K562 (cell line): ENCODE results near the gene YPEL2. TPM values are rescaled to one million over a fixed set of nuclear protein-coding genes. Genes with fewer than 3 reads are reported as not detected.

Source experiments
- JUND ChIP-seq, 2 experiments: IDR thresholded peaks; 2 replicates in 1 of 2; 3 replicates in 1 of 2; pipeline ENCODE4 v1.6.1; 2011; ENCODE audit warnings: borderline replicate concordance in 2 of 2, low read depth in 2 of 2, low read length in 2 of 2, improper control_type of control experiment in 1 of 2, missing biosample characterization in 1 of 2, missing genetic modification characterization in 1 of 2, missing genetic modification reagents in 1 of 2
- MTA2 ChIP-seq: fragments of 450-650 bp; IDR thresholded peaks from 2 replicates; pipeline ENCODE4 v1.6.1; 2016; ENCODE audit warnings: low read depth
- RERE ChIP-seq: sonication (generic); formaldehyde crosslinking; IDR thresholded peaks from 2 replicates; pipeline ENCODE4 v1.8.0; 2023; ENCODE audit warnings: missing genetic modification reagents, mild to moderate bottlenecking, borderline replicate concordance
- SMARCC2 ChIP-seq: fragments of 450-650 bp; IDR thresholded peaks from 2 replicates; pipeline ENCODE4 v1.6.1; 2017; ENCODE audit warnings: antibody characterized with exemption, moderate library complexity, mild to moderate bottlenecking, low read depth
- TEAD4 ChIP-seq, 2 experiments: sonication (generic) in 1 of 2; formaldehyde crosslinking in 1 of 2; IDR thresholded peaks; 2 replicates each; pipeline versions ENCODE4 v1.6.1 to v1.8.0; 2012 to 2022; ENCODE audit warnings: borderline replicate concordance in 1 of 2, inconsistent platforms in 1 of 2, low read length in 1 of 2, mild to moderate bottlenecking in 1 of 2, missing genetic modification reagents in 1 of 2
- polyA plus RNA-seq, 8 experiments: library from polyadenylated mRNA; depleted of rRNA in 4 of 8; stranded (reverse) in 5 of 8; unstranded in 3 of 8; fragments of >200 nt; fragmentation: Nextera tagmentation in 2 of 8; fragmentation: Illumina TruSeq in 1 of 8; extraction: Ambion mirVana in 2 of 8; extraction: Trizol in 1 of 8; gene quantifications; 2 replicates each; pipeline versions ENCODE4 v1.2.1 to v1.2.3, GENCODE V29; 2011 to 2014; ENCODE audit warnings: inconsistent platforms in 1 of 8, missing spikeins in 1 of 8
- total RNA-seq, 7 experiments: library from RNA; depleted of rRNA in 6 of 7; stranded (reverse); fragments of >200 nt in 6 of 7; fragmentation: Illumina TruSeq in 2 of 7; extraction: Trizol in 2 of 7; gene quantifications; 2 replicates each; pipeline versions ENCODE4 v1.2.1 to v1.2.3, GENCODE V29; 2011 to 2021; ENCODE audit warnings: low replicate concordance in 1 of 7
- TF ChIP-seq, protein P1 (sequence below): sonication (generic); IDR thresholded peaks from 2 replicates; pipeline ENCODE4 v1.6.1; 2016

The YPEL2 gene
- total and polyA plus RNA-seq, 9 of the 15 experiments (the other 6 are each of a cell fraction or from before 2014, with no cell fraction given): 0.11 to 2.4 (median 0.47) TPM

DNA sequence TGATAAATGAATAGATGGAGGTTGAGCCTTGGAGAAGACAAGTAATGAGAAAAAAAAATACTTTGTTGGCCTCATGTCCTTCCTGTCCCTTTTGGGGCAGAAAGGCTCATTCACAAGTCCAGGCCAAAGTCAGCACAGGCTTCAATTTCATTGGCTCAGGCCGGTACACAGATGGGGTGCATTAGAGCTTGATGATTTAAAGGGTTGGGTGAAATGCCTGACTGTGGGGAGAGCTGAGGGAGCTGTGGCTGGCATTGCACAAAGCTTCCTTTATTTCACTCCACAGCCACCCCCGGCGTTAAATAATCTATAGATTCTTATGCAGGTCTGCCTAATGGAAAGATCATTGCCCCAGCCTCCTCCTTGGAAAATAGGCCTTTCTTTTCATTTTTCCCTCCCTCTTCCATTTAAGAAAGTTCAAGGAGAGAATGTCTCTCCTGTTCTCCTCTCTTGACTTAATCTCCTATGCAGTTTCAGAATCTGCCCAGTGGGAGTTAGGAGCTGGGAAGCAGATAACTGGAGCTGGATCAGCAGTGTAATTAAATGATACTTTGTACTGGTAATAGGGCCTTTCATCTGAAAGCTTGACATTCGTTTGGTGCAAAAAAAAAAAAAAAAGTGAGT is 24.4 kb downstream of the YPEL2 start (continued):
- no peak for TF ChIP-seq RERE
- no peak for TF ChIP-seq JUND (IDR thresholded peaks at IDR 0.05; ENCODE audit: borderline replicate concordance, low read depth, low read length)
- TF ChIP-seq JUND (tag; IDR thresholded peaks at IDR 0.05; ENCODE audit: borderline replicate concordance, low read depth, low read length): no peak
- TF ChIP-seq, protein P1, sequence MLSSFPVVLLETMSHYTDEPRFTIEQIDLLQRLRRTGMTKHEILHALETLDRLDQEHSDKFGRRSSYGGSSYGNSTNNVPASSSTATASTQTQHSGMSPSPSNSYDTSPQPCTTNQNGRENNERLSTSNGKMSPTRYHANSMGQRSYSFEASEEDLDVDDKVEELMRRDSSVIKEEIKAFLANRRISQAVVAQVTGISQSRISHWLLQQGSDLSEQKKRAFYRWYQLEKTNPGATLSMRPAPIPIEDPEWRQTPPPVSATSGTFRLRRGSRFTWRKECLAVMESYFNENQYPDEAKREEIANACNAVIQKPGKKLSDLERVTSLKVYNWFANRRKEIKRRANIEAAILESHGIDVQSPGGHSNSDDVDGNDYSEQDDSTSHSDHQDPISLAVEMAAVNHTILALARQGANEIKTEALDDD: no peak
- no peak for TF ChIP-seq MTA2
- no peak for TF ChIP-seq TEAD4 (IDR thresholded peaks at IDR 0.05; ENCODE audit: low read length)
- TF ChIP-seq TEAD4 (CRISPR knock-in tag; IDR thresholded peaks at IDR 0.05; ENCODE audit: borderline replicate concordance): no peak
- no peak for TF ChIP-seq SMARCC2
- TF ChIP-seq, all 486 proteins: peak for 0
